IPS-NIHi7 (cell line): ENCODE results near the gene NDOR1.
A peak's percentile ranks its signal among the peaks of the same experiment; 100 is the strongest.
"Not testable (repeated sequence)": the region's sequence is repeated elsewhere in the genome, so short reads cannot be mapped to it uniquely, and the experiment has no call there.

Source experiments
- DNase-seq: peaks from one replicate; pipeline ENCODE4 v3.0.0; 2012; ENCODE audit warnings: mixed read lengths; ENCODE audit errors: extremely low spot score

Gene NDOR1

GRCh38 chr9:137243626-137244485 lies 38.4 kb downstream of the NDOR1 start:
- DNase-seq = no peak

GRCh38 chr9:137244486-137245449 lies 39.3 kb downstream of the NDOR1 start:
- DNase-seq = no peak

- no peak for DNase-seq
These were observed 40.2 kb downstream of the NDOR1 start for GRCh38 chr9:137245450-137246421.

GRCh38 chr9:137247135-137247915 lies 41.8 kb downstream of the NDOR1 start:
- DNase-seq = no peak

- DNase-seq = no peak
These were observed 42.3 kb downstream of the NDOR1 start for GRCh38 chr9:137247916-137248175.

- DNase-seq = no peak
These were observed 45.1 kb downstream of the NDOR1 start for GRCh38 chr9:137250329-137251193.

- no peak for DNase-seq
These were observed 45.6 kb downstream of the NDOR1 start, which contains the start of gene STPG3 for GRCh38 chr9:137251194-137251461. STPG3 (plus strand) TSS chr9:137251286; CDS start chr9:137251287, 1 bp downstream.

- DNase-seq = no peak
These were observed 46.2 kb downstream of the NDOR1 start for GRCh38 chr9:137251490-137252268.

- peak; percentile 58 for DNase-seq
These were observed 47.3 kb downstream of the NDOR1 start for GRCh38 chr9:137252555-137253506.

GRCh38 chr9:137253717-137254623 lies 48.5 kb downstream of the NDOR1 start:
- no peak for DNase-seq

- DNase-seq = peak; percentile 99
These were observed 49.3 kb downstream of the NDOR1 start, which contains the start of gene NELFB for GRCh38 chr9:137254624-137255447. NELFB (plus strand) TSS chr9:137255327.

- DNase-seq = peak; percentile 72
These were observed 50.1 kb downstream of the NDOR1 start for GRCh38 chr9:137255448-137256114.

GRCh38 chr9:137256362-137256761 lies 50.9 kb downstream of the NDOR1 start:
- DNase-seq = no peak

GRCh38 chr9:137256856-137257255 lies 51.4 kb downstream of the NDOR1 start:
- no peak for DNase-seq

GRCh38 chr9:137262173-137262908 lies 56.8 kb downstream of the NDOR1 start:
- DNase-seq = not testable (repeated sequence)
